Body of pancreas (tissue), 4 donors: ENCODE measurements around the gene SUMO2.

Experiments
- CTCF ChIP-seq, 7 experiments: fragments of 450-650 bp in 4 of 7; fragments of 200-600 bp in 3 of 7; sonication (generic) in 3 of 7; IDR thresholded peaks; one replicate each; pipeline ENCODE4 v1.5.1; 2016 to 2019; ENCODE audit warnings: antibody characterized with exemption in 7 of 7
- POLR2A ChIP-seq, 3 donors: fragments of 450-650 bp; IDR thresholded peaks; one replicate each; pipeline ENCODE4 v1.6.1; 2016; ENCODE audit warnings: antibody characterized with exemption in 3 of 3, mild to moderate bottlenecking in 2 of 3

- TF ChIP-seq CTCF (IDR thresholded peaks at IDR 0.05) (no peak), POLR2A (IDR thresholded peaks at IDR 0.05) (no peak)
These were observed 17.3 kb upstream of the SUMO2 start for GRCh38 chr17:75199886-75200618.
